NCI-H446 treated with DMSO at 0.1 percent for 48 hours (cell line): ENCODE measurements around the gene ACACA.
"Not testable (repeated sequence)": the region's sequence is repeated elsewhere in the genome, so short reads cannot be mapped to it uniquely, and the experiment has no call there.

ENCODE experiments used
- DNase-seq: peaks from one replicate; lab custom pipeline; 2025; lab: John Stamatoyannopoulos, UW

ACACA gene

GRCh38 chr17:37098152-37098551 lies 308.5 kb downstream of the ACACA start:
- no peak for DNase-seq

- DNase-seq = no peak
Observed at GRCh38 chr17:37097154-37097553, 309.5 kb downstream of the ACACA start.

- no peak for DNase-seq
Observed at GRCh38 chr17:37096071-37096470, 310.6 kb downstream of the ACACA start.

- DNase-seq = no peak
Observed at GRCh38 chr17:37094391-37094790, 312.2 kb downstream of the ACACA start.

GRCh38 chr17:37092701-37093100 lies 313.9 kb downstream of the ACACA start:
- DNase-seq = no peak

- DNase-seq = no peak
Observed at GRCh38 chr17:37092071-37092470, 314.6 kb downstream of the ACACA start.

- DNase-seq = no peak
Observed at GRCh38 chr17:37090941-37091340, 315.7 kb downstream of the ACACA start.

- DNase-seq = no peak
Observed at GRCh38 chr17:37089956-37090355, 316.7 kb downstream of the ACACA start.

GRCh38 chr17:37088913-37089312 lies 317.7 kb downstream of the ACACA start:
- no peak for DNase-seq

GRCh38 chr17:37088459-37088858 lies 318.2 kb downstream of the ACACA start:
- no peak for DNase-seq

GRCh38 chr17:37087683-37088082 lies 319.0 kb downstream of the ACACA start:
- no peak for DNase-seq

- DNase-seq = no peak
Observed at GRCh38 chr17:37086948-37087347, 319.7 kb downstream of the ACACA start.

- no peak for DNase-seq
Observed at GRCh38 chr17:37086334-37086733, 320.3 kb downstream of the ACACA start.

GRCh38 chr17:37084372-37084771 lies 322.3 kb downstream of the ACACA start:
- DNase-seq = no peak

GRCh38 chr17:37083456-37083855 lies 323.2 kb downstream of the ACACA start:
- no peak for DNase-seq

GRCh38 chr17:37082985-37083384 lies 323.7 kb downstream of the ACACA start:
- DNase-seq = no peak

GRCh38 chr17:37082311-37082860 lies 324.2 kb downstream of the ACACA start:
- DNase-seq = no peak

GRCh38 chr17:37081287-37081686 lies 325.3 kb downstream of the ACACA start:
- no peak for DNase-seq

- DNase-seq = no peak
Observed at GRCh38 chr17:37079735-37080134, 326.9 kb downstream of the ACACA start.

- no peak for DNase-seq
Observed at GRCh38 chr17:37079065-37079708, 327.4 kb downstream of the ACACA start.

GRCh38 chr17:37073464-37073863 lies 333.2 kb downstream of the ACACA start:
- not testable (repeated sequence) for DNase-seq

GRCh38 chr17:37069087-37069486 lies 337.5 kb downstream of the ACACA start:
- DNase-seq = no peak

GRCh38 chr17:37068266-37068665 lies 338.4 kb downstream of the ACACA start:
- no peak for DNase-seq

- DNase-seq = no peak
Observed at GRCh38 chr17:37067555-37068111, 339.0 kb downstream of the ACACA start.
